Testis (tissue), 2 donors: ENCODE results near the gene SEC23IP.
"Not testable (repeated sequence)": the region's sequence is repeated elsewhere in the genome, so short reads cannot be mapped to it uniquely, and the experiment has no call there.

Experiments
- POLR2A ChIP-seq: fragments of 450-650 bp; IDR thresholded peaks from one replicate; pipeline ENCODE4 v1.6.1; 2017; ENCODE audit warnings: antibody characterized with exemption, mild to moderate bottlenecking, moderate library complexity
- TF ChIP-seq, protein P1 (sequence below), 3 experiments: fragments of 450-650 bp in 2 of 3; fragments of 200-600 bp in 1 of 3; sonication (generic) in 1 of 3; IDR thresholded peaks; one replicate each; pipeline ENCODE4 v1.5.1; 2016 to 2019; ENCODE audit warnings: antibody characterized with exemption in 3 of 3, mild to moderate bottlenecking in 2 of 3, moderate library complexity in 1 of 3

DNA sequence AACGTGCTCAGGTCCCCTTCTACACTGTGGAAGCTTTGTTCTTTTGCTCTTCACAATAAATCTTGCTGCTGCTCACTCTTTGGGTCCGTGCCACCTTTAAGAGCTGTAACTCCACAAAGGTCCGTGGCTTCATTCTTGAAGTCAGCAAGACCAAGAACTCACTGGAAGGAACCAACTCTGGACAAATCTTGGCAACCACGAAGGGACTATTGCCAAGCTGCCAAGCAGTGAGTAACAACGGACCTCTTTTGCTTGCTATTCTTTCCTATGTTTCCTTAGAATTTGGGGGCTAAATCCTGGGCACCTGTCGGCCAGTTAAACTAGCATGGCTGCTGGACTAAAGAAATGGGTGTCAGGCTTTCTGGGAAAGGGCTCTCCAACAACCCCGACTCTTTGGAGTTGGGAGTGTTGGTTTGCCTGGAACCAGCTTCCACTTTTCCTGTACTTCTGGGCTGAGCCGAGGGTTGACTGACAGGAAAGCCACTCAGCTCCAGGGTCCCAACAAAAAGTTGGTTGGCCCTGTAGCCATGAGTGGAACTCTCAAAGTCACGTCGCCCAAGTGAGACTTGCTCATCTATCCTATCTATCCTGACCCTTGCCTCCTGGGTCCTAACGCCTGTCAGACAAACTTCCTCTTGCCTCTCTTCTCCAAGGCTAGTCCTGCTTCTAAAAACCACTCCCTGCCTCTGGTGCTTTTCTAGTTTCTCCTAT, 8.5 kb upstream of the SEC23IP start:
- not testable (repeated sequence) for TF ChIP-seq POLR2A
- TF ChIP-seq, protein P1, sequence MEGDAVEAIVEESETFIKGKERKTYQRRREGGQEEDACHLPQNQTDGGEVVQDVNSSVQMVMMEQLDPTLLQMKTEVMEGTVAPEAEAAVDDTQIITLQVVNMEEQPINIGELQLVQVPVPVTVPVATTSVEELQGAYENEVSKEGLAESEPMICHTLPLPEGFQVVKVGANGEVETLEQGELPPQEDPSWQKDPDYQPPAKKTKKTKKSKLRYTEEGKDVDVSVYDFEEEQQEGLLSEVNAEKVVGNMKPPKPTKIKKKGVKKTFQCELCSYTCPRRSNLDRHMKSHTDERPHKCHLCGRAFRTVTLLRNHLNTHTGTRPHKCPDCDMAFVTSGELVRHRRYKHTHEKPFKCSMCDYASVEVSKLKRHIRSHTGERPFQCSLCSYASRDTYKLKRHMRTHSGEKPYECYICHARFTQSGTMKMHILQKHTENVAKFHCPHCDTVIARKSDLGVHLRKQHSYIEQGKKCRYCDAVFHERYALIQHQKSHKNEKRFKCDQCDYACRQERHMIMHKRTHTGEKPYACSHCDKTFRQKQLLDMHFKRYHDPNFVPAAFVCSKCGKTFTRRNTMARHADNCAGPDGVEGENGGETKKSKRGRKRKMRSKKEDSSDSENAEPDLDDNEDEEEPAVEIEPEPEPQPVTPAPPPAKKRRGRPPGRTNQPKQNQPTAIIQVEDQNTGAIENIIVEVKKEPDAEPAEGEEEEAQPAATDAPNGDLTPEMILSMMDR (IDR thresholded peaks at IDR 0.05): not testable (repeated sequence)
